NOMO-1 (cell line): ENCODE data around the gene HMGCLL1.

Experiments used
- DNase-seq, 2 experiments: peaks; one replicate each; lab custom pipeline; 2025; ENCODE audit not compliant: unreplicated experiment in 2 of 2; lab: John Stamatoyannopoulos, UW

HMGCLL1 gene

DNA sequence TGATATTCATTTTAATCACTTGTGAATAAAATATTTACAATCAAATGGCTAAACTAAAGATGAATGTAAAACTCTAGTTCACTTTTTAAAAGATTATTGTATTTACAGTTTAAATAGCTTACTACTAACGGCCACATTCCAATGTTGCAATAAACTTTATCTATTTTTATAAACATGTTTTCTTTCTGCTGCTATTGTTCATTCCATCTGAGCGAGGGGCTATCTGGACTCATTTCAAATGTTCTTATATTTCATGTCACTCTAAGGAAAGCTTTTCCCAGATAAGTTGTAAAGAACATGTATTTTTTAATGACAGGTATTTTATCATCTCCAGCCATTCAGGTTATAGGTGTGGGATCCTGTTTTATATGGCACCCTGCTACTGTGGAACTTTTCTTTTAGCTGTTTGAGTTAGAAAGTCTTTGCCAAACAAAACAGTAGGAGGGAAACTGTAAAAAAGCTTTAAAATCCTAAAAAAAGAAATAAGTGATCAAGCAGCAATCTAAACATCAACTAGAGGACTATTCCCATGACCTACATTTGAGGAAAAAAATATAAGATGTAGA, 42.5 kb downstream of the HMGCLL1 start:
- DNase-seq = no peak

DNA sequence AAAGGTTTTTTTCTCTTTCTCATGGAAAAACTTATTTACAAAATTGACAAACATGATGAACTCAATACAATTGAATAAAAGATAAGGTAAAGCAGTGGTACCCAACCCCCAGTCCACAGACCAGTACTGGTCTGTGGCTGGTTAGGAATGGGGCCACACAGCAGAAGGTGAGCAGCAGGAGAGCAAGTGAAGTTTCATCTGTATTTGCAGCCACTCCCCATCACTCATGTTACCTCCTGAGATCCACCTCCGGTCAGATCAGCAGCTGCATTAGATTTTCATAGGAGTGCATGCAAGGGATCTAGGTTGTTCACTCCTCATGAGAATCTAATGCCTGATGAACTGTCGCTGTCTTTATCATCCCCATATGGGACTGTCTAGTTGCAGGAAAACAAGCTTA, 47.5 kb downstream of the HMGCLL1 start:
- DNase-seq = no peak

DNA sequence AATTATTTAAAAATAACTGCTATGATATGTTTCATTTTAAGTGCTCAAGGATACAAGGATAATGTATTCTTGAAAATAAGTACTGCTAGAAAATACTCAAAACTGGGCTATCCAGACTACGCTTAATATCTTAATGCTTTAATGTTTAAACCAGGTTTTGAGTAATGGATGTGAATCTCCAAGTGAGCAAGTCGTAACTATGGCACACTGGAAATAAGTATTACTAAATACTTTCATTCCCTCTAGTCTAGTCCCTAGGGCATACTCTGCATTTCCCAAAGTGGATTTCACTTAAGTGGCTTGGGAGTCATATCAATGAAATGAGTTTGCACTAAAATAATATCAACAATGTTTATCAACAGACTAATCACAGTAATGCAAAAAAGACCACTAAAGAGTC, 48.1 kb downstream of the HMGCLL1 start:
- no peak for DNase-seq

DNA sequence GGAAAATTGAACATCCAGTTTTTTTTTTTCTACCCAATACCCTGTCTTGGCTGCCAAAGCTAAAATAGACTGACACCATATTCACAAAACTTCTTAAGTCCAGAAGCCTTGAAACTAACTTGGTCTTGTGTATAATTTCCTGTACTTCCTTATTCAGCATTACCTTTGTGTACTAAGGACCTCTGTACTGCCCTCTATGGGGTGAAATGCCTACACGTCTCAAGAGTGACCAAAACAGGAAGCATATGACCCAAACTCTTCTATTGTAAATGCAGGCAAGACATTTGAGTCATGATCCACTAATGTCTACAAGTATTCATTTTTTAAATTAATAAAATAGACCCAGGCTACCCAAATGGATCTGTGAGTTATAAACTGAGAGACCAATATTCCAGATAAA, 50.4 kb downstream of the HMGCLL1 start:
- DNase-seq = peak; percentile 3 to 21

DNA sequence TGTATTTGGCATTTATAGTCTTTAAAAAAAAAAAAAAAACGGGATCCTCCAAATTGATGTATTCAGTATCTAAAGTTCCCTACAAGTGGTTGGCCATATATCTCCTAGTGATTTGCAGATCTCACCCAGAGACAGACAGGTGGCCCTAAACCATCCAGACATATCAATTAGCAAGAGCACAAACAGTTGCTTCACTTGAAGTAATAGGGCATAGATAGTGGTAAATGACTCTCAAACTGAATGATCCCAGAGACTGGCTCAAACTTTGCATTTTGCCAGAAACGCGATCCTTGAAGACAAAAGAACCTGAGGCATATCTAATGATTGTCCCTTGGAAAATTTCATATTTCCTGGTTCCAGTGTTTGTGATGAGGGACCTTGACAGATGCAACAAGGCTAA, 54.6 kb downstream of the HMGCLL1 start:
- DNase-seq = no peak

DNA sequence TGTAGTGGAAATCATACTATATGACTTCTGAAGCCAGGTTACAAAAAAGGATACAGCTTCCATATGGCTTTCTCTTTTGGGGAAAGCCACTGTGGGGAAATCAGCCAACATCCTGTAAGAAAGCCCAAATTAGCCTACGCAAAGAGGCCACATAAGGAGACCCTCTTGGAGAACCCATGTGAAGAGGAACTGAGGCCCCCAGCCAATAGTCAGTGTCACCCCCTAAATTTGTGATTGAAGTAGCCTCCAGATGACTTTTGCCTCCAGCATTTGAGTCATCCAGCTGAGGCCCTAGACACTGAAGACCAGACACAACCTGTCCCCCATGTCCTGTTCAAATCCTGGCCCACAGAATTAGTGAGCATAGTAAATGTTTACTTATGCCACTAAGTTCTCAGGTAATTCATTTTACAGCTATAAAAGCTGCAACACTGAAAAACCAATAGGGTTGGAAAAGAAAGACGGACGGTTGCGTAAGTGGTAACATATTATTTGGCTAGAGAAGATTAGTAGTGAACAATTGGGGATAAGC, 60.4 kb downstream of the HMGCLL1 start:
- DNase-seq = no peak

DNA sequence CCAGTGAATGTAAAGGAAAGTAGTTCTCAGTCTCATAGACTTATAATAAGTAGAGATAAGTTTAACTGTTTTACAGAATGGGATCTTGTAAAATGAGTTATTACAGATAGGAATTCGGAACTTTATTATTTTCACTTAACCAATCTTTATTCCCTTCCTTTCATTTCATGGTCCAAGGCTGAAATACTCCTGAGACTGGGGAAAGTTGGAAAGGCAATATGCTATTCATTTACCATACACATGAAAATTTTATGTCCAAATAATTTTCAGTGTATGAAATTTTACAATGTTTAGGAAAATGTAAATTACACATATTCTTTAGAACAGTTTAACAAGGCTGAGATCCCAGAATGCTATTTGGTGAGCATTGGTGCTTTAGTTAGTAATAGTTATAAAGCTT, 62.3 kb downstream of the HMGCLL1 start:
- no peak for DNase-seq

DNA sequence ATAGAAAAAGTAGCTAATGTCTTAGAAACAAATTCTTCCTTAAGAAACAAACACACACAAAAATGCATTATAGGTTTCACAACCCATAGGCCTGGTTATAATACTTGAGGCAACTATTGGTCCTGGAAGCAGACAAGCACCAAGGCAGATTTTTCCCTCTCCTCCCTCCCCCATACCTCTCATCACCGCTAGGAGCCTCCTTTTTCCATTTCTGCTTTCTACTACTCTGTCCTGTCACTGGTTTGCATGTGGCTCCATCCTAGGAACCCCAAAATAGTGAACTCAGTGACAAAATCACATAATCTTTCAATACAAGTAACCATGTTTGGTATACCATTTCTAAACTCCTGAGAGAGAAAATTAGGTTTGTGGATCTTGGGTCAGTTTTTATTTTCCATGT, 66.1 kb downstream of the HMGCLL1 start:
- DNase-seq = no peak

DNA sequence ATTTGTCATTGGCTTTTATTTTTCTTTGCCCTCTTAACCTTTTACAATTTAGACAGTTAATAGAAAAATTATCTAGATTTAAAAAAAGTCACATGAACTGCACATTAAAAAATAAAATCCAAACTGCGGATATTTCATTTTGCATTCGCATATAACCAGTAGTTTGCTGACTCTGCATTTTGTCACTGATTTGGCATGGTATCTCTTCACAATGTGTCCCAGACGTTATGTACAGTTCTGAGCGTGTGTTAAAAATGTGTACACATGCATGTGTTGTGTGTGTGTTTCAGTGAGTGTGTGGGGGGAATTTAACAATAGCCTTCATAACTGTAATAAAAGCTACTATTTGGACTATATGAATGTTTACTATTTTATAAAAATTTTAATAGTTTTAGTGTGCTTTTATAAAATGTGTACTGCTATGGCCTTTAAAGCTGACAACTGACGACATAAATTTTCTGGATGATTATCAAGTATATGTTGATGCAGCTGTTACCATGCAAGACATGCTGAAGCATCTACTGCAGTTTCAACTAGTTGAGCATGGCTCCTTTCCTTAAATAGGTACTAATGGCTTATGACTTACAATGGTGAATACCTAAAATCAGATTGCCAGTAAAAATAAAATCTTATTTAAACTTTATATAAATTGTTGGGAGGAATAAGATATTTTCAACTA, 67.7 kb downstream of the HMGCLL1 start:
- no peak for DNase-seq

DNA sequence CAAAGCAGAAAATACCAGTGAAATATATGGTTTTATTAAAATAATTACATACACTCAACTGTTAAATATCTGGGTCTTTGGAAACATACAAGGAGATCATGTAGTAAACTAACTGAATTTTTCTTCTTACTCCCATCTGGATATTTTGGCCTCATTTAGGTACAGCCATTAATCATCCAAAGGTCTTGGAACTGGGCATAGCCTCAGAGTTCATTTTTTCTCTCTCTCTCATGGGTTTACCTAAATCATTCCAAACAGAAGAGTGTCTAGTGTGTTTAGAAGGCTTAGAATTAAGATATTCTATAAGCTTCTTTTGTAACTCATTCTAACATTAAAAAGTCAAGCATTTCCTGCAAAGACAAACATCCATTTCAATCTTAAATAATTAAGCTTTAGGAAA, 79.4 kb downstream of the HMGCLL1 start:
- no peak for DNase-seq

DNA sequence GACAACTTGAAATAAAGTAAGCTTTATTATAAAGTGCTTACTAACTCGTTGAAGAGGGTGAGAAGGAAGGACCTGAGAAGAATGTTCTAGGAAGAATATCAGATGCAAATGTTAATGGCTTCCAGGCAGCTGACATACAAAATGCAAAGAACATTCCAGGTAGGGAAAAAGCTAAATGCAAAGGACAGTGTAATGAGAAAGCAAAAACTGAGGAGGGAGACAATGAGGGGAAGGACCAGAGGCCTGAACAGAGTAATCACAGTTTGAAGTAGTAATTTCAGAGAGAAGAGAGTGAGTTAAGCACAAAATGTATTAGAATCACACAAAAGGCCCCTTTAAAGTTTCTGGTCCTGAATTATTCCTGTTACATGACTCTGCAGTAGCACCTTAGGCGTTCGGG, 81.3 kb downstream of the HMGCLL1 start:
- DNase-seq = no peak

DNA sequence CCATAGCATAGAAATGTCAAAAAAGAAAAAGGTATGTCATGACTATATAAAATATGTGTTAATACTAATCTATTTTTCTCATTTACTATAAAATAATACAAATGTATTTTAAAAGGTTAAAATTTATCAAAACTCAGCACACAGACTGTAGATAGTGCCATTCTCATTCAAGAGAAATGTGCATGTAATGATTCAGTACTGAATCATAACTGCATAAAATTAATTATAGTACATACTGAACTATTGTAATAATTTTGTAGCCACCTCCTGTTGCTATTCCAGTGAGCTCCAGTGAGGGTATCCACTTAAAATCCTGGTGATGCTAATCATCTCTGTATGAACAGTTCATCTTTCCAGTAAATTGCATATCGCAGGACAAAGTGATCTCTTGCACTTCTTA, 82.8 kb downstream of the HMGCLL1 start:
- no peak for DNase-seq

DNA sequence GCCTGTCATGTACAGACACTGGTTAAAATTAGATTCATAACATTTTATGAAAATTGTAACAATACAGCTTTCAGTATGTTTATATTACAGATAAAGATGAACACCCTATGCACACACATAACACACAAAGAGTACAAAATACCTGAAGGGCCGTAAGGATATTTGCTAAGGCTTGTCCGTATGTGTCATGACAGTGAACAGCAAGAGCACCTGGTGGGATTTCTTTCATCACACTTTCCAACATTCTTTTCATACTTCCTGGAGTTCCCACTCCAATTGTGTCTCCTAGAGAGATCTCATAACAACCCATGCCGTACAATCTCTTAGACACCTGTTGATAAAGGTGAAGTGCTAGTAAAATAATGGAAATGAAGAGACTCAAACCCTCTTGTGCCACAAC, 83.7 kb downstream of the HMGCLL1 start:
- no peak for DNase-seq

DNA sequence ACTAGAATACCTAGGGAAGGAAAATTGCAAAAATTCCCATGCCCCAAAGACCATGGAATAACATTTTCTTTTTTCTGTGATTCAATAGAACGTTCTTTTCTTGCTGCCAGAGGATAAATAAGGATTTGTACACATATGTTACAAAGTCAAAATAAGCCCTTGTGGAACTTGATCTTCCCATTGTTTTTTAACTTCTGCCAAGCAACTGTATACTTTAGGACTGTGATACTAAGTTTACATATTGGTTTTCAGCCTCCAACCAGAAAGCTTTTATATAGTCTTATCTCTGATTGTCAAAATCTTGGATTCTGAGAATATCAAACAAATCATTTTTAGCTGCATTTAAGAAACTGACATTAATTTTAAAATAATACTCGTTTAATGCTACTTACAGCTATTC, 84.6 kb downstream of the HMGCLL1 start:
- no peak for DNase-seq

DNA sequence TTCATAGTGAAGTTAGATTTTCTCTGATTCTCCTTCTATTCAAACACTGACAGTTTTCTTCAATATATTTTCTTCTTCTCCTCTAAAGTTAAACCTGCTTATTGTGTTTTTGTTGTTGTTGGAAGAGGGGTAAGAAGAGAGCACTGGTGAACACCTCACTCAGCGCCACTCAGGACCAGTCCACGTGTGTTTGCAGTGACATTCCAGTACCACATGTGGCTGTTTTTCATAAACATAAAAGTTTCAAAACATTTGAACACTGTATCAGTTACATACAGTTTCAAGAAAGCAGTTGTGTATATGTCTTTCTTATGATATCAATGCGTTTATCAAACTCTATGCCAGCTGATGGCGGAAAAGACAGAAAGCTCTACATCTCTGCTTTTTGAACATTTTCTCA, 86.7 kb downstream of the HMGCLL1 start:
- DNase-seq = no peak

DNA sequence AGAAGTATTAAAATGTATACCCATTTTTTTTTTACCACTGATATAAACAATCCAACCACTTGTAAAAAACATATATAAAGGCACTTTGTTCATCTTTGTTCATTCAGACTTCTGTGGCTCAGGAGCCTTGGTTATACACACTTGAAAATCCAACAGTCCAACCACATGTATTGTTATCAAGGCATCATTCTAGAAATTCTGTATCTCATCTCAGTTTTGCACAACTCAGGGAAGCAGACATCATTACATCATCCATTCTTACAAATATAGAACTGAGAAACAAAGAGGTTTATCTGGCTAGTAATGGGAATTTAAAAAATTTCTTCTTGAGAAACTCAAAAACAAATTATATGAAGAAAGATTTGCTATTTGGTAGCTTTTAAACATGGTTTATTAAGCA, 88.1 kb downstream of the HMGCLL1 start:
- no peak for DNase-seq

DNA sequence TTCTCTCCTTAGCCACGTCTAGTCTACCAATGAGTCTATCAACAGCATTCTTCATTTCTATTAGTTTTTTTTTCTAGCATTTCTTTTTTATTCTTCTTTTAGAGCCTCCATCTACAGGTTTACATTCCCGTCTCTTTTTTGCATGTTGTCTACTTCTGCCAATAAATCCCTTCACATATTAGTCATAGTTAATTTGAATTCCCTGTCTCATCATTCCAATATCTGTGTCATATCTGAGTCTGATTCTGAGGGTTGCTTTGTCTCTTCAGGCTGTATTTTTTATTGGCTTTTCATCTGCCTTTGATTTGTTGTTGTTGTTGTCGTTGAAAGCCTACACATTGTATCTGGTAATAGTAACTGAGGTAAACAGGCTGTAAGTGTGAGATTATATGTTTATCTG, 104.6 kb downstream of the HMGCLL1 start:
- DNase-seq = no peak

DNA sequence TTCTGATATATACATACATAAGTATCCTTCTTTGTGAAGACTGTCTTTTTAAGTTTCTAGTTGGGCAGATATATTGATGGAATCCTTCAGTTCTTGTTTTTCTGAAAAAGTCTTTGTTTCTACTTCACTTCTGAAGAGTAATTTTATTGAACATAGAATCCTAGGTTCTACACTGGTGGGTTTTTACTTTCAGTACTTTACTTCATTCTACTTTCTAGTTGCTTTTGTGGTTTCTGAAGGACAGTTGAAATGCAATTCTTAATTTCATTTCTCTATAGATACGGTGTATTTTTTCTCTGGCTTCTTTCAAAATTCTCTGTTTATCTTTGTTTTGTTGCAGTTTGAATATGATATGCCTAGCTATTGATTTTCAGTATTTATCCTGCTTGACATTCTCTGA, 105.3 kb downstream of the HMGCLL1 start:
- DNase-seq = no peak

DNA sequence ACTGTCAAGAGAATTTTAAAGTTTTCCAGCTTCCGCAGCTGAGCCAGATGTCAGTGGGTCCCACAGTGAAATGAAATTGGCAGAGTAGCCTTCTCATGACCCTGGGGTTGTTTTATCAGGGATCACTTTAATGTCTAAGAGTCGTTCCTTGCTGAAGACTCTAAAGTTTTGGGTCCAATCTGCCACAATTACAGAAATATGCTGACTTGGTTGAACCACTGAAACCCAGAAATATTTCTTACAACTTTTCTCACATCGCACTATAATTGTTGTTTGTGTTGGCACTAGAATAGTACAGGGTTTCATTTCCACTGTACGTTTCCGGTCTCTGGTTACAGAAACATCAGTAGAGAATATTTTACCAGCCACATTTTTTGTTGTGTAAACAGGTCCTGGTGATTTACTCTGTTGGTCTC, 109.0 kb downstream of the HMGCLL1 start:
- no peak for DNase-seq

DNA sequence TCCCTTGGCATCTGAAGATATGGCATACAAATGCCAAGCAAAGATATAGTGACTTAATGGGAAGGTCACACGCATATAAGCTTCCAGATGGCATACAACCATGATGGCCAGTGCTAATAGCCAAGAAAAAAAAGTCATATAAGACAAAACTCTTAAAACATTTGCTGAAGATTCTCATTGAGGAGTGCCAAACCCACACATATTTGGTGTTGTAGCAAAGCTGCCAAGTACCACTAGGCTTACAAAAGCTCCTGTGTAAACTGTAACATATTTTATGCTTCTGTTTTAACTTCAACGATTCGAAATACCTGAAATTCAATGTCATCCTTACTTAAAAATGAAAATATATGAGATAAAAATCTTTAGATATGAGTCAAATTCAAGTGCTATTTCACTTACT, 123.0 kb downstream of the HMGCLL1 start:
- DNase-seq = no peak

DNA sequence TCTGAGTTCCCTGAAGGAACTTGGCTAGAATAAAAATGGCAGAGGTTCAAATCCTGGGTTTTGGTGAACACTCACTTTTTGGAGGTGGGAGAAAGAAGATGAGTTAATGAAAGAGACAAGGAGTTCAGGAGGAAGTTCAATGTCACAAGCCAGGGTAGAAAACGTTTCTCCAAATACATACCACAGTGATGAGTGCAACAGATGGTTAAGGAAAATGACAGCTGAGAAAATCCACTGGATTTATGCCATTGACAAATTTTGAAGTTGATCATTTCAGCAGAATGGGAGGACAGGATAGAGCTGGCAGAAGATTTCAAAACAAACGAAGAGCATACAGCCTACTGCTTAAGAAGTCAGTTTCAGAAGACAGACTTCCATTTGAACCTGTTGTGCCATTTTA, 129.0 kb downstream of the HMGCLL1 start:
- DNase-seq = no peak

DNA sequence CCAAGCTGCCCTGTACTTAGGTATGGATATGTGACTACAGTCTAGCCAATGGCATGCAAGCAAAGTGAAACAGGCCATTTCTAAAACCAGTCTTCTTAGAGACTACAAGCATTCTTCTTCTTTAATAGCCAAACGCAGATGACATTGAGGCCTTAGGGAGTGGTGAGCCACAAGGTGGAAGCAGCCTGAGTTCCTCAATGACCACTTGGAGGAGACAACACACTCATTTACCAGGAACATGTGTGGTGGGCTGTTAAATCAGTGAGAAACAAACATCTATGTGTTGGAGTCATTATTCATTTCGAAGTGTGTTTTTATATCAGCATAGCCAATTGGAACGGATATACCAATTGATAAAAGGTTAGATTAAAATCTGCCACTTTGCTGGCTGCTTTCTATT, 129.8 kb downstream of the HMGCLL1 start:
- DNase-seq = no peak

DNA sequence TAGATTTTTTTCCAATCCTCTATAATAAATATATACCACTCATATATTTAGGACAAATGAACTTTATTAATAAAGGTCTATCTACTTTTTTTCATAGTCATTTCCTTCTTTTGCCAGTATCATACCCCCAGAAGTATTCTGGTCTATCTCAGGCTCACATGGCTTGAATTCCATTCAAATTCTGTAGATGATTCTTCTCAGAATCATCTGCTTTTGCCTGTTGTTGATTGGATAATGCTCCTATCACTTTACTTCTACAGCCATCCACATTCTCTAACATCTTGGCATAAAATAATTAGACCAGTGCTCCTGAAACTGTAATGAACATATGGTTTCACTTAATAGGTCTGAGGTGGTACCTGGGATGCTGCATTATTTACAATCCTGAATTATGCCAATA, 130.5 kb downstream of the HMGCLL1 start:
- DNase-seq = no peak
